Measurements from ENCODE around the gene RAB3B.

Gene RAB3B

DNA sequence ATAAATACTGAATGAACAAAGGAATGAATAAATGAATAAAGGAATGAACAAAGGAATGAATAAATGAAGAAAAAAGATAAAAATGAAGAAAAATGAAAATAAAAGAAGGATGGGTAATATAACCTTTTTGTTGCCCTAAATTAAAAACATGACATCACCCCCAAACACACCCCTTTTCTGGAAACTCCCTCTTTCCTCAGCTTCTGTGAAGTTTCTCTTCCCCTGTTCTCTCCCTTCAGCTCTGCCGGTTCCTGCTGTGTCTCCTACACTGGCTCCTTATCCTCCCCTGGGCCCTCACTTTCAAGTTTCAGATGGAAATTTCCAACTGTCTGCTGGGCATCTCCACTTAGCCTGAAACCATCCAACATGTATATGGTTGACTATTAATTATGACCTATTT, 37.9 kb downstream of the RAB3B start:
- peak; percentile 58 for DNase-seq (ENCODE audit: low spot score)
- TF ChIP-seq, protein P1, sequence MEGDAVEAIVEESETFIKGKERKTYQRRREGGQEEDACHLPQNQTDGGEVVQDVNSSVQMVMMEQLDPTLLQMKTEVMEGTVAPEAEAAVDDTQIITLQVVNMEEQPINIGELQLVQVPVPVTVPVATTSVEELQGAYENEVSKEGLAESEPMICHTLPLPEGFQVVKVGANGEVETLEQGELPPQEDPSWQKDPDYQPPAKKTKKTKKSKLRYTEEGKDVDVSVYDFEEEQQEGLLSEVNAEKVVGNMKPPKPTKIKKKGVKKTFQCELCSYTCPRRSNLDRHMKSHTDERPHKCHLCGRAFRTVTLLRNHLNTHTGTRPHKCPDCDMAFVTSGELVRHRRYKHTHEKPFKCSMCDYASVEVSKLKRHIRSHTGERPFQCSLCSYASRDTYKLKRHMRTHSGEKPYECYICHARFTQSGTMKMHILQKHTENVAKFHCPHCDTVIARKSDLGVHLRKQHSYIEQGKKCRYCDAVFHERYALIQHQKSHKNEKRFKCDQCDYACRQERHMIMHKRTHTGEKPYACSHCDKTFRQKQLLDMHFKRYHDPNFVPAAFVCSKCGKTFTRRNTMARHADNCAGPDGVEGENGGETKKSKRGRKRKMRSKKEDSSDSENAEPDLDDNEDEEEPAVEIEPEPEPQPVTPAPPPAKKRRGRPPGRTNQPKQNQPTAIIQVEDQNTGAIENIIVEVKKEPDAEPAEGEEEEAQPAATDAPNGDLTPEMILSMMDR (IDR thresholded peaks at IDR 0.05; ENCODE audit: borderline replicate concordance, control extremely low read depth, extremely low read depth, insufficient read depth, missing control alignments): no peak
- in situ Hi-C loops (cut with MboI; ENCODE audit: low sequenced_read_pairs, unreplicated experiment): no loop called here

DNA sequence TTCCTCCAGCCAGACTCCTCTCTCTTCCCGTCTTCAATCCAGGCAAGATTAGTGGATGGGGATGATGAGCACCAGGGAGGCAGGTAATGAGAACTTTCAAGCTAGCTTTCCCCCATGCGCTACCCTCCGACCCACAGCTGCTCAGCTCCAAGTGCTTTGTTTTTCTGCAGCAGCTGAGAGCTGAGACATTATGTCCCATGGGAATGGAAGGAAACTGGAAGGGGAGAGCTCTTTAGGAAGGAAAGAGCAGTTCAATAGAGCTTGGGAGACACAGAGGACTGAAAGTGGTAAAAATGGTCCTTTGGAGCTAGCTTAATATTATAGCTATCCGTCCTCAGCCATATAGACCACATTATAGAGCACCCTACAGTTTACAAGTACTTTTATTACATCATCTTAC, 39.8 kb downstream of the RAB3B start:
- no peak for DNase-seq (ENCODE audit: low spot score)
- in situ Hi-C loops (cut with MboI; ENCODE audit: low sequenced_read_pairs, unreplicated experiment): no loop called here
- TF ChIP-seq, protein P1 (IDR thresholded peaks at IDR 0.05; ENCODE audit: borderline replicate concordance, control extremely low read depth, extremely low read depth, insufficient read depth, missing control alignments): no peak

DNA sequence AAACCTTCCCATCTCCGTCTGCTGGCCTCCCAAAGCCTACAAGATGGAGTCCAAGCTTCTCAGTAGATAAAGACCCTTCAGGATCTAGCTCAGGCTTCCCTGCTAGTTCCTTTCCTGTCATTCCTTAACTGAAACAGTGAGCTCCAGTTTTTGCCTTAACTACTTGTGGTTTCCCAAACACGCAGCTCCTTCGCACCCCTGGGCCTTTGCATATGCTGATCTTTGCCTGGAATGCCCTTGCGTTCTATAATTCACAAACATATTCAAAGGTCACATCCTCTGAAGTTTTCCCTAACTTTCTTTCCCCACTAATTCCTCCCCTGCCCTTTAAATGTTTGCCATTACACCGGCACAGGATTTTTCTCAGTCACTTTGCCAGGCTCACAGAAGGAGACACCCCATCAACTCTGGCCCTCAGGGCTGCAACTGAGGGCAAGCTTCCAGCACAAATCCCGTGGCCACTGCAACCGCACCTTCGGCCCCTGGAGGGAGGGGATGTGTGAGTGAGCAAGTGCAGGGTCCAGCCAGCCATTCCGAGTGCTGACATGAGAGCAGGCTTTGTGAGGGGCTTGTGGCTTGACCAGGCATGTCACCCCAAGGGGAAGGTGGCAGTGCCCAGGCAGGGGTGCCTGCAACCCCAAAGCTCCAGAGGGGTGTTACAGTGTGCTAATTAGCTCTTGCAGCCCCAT, 41.3 kb downstream of the RAB3B start:
- in situ Hi-C loops (cut with MboI; ENCODE audit: low sequenced_read_pairs, unreplicated experiment): no loop called here

DNA sequence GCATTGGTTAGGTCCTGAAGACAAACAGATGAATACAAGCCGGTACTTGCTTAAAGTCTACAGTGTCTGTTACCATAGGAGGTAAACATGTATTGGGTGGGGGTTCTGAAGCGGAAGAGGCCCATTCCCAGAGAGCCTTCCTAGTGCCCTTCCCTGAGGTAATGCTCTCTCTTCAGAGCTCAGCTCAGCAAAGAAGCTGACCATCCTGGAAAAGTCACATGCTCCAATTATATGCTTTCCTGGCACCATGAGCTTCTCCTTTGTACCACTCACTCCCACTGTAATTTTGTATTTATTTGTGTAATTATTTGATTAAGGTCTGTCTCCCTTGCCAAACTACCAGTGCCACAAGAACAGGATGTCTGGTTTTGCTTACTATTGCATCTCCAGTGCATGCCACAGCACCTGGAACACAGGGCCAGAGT, 42.0 kb downstream of the RAB3B start:
- in situ Hi-C loops (cut with MboI; ENCODE audit: low sequenced_read_pairs, unreplicated experiment): no loop called here
- TF ChIP-seq, protein P1 (IDR thresholded peaks at IDR 0.05; ENCODE audit: borderline replicate concordance, control extremely low read depth, extremely low read depth, insufficient read depth, missing control alignments): no peak
- DNase-seq (ENCODE audit: low spot score): no peak

More for the DNA sequence above, 41.3 kb downstream of the RAB3B start:
- no peak for DNase-seq (ENCODE audit: low spot score)
- TF ChIP-seq, protein P1 (IDR thresholded peaks at IDR 0.05; ENCODE audit: borderline replicate concordance, control extremely low read depth, extremely low read depth, insufficient read depth, missing control alignments): no peak

DNA sequence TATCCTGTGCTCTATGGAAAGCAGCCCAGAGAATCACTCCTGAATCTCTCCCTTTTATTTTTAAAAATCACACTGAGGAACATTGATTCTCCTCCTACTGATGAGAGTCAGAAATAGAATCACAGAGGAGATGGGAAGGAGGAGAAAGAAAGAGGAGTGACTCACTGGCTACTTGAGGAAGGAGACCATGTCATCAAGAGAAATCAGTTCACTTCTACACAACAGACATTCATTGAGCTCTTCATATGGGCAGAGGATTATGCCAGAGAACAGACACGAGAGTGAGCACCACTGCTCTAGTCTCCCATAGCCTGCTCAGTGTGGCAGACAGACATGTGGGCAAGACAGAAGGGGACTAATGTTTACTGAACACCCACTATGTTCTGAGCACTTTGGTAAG, 44.2 kb downstream of the RAB3B start:
- no peak for DNase-seq (ENCODE audit: low spot score)
- in situ Hi-C loops (cut with MboI; ENCODE audit: low sequenced_read_pairs, unreplicated experiment): no loop called here
- TF ChIP-seq, protein P1 (IDR thresholded peaks at IDR 0.05; ENCODE audit: borderline replicate concordance, control extremely low read depth, extremely low read depth, insufficient read depth, missing control alignments): no peak

DNA sequence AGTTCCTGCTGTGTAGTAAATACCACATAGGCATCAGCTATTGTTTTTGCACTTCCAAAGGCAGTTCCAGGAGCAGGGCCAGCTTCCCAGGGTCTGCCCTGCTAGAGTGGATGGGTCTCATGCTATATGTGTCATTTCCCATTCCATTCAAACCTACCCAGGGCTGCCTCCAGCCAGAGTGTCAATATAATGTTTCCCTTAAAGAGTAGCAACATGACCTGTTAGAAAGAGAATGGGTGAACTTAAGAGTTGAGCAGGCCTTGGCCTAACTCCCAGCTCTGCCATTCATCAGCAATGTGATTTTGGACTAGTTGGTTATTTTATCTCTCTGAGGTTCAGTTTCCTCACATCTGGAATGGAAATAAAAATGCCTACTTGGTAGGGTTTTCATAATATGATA, 44.9 kb downstream of the RAB3B start:
- in situ Hi-C loops (cut with MboI; ENCODE audit: low sequenced_read_pairs, unreplicated experiment): no loop called here
- TF ChIP-seq, protein P1 (IDR thresholded peaks at IDR 0.05; ENCODE audit: borderline replicate concordance, control extremely low read depth, extremely low read depth, insufficient read depth, missing control alignments): no peak
- no peak for DNase-seq (ENCODE audit: low spot score)
